Measurements from ENCODE around the gene GJA4. TPM values are rescaled to one million over a fixed set of nuclear protein-coding genes. Genes with fewer than 3 reads are reported as not detected.

GJA4 gene
- total RNA-seq, 3 donors from 2014 or later (not counting 1 experiment from before 2014, with no cell fraction given) = not detected

DNA sequence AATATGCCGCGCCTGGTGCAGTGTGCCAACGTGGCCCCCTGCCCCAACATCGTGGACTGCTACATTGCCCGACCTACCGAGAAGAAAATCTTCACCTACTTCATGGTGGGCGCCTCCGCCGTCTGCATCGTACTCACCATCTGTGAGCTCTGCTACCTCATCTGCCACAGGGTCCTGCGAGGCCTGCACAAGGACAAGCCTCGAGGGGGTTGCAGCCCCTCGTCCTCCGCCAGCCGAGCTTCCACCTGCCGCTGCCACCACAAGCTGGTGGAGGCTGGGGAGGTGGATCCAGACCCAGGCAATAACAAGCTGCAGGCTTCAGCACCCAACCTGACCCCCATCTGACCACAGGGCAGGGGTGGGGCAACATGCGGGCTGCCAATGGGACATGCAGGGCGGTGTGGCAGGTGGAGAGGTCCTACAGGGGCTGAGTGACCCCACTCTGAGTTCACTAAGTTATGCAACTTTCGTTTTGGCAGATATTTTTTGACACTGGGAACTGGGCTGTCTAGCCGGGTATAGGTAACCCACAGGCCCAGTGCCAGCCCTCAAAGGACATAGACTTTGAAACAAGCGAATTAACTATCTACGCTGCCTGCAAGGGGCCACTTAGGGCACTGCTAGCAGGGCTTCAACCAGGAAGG is 7.4 kb upstream of the GJA4 start:
- TF ChIP-seq, protein P1, sequence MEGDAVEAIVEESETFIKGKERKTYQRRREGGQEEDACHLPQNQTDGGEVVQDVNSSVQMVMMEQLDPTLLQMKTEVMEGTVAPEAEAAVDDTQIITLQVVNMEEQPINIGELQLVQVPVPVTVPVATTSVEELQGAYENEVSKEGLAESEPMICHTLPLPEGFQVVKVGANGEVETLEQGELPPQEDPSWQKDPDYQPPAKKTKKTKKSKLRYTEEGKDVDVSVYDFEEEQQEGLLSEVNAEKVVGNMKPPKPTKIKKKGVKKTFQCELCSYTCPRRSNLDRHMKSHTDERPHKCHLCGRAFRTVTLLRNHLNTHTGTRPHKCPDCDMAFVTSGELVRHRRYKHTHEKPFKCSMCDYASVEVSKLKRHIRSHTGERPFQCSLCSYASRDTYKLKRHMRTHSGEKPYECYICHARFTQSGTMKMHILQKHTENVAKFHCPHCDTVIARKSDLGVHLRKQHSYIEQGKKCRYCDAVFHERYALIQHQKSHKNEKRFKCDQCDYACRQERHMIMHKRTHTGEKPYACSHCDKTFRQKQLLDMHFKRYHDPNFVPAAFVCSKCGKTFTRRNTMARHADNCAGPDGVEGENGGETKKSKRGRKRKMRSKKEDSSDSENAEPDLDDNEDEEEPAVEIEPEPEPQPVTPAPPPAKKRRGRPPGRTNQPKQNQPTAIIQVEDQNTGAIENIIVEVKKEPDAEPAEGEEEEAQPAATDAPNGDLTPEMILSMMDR (IDR thresholded peaks at IDR 0.05) = no peak
- ATAC-seq (no peak), DNase-seq (no peak)
- Histone ChIP-seq H3K4me3 (ENCODE audit: low read length) (no peak overlapping the region), H3K27me3 (ENCODE audit: control insufficient read depth, insufficient read depth, low read length) (peaks cover 11% of the 10 kb centered on the region), H3K36me3 (ENCODE audit: control insufficient read depth, insufficient read depth, low read length) (no peaks in the 10 kb centered on the region), H3K27ac (ENCODE audit: low read length) (no peak overlapping the region), H3K9me3 (ENCODE audit: control insufficient read depth, insufficient read depth, low read length) (no peaks in the 10 kb centered on the region), H3K4me1 (ENCODE audit: control insufficient read depth, insufficient read depth, low read length) (peaks cover 13% of the 10 kb centered on the region)
- no peaks in the 10 kb centered on the region for H3K36me3 Mint-ChIP-seq
- intact Hi-C loops (cut with micrococcal nuclease) = loop anchor here (5.0 kb wide), 1 partner anchor 987 kb away; no protein-coding TSS in a partner anchor
- no peak overlapping the region for H3K27ac Mint-ChIP-seq
- H3K27me3 Mint-ChIP-seq (ENCODE audit: low read depth in 2 of 2) = peaks cover 28 to 30% of the 10 kb centered on the region in 2 donors
- H3K4me3 Mint-ChIP-seq = no peak overlapping the region
- H3K4me1 Mint-ChIP-seq = peaks cover 0 to 7% of the 10 kb centered on the region in 2 donors
- H3K9me3 Mint-ChIP-seq = no peaks in the 10 kb centered on the region
- 82% methylated on average over 22 of the region's 22 CpGs for WGBS (ENCODE audit: insufficient coverage)

DNA sequence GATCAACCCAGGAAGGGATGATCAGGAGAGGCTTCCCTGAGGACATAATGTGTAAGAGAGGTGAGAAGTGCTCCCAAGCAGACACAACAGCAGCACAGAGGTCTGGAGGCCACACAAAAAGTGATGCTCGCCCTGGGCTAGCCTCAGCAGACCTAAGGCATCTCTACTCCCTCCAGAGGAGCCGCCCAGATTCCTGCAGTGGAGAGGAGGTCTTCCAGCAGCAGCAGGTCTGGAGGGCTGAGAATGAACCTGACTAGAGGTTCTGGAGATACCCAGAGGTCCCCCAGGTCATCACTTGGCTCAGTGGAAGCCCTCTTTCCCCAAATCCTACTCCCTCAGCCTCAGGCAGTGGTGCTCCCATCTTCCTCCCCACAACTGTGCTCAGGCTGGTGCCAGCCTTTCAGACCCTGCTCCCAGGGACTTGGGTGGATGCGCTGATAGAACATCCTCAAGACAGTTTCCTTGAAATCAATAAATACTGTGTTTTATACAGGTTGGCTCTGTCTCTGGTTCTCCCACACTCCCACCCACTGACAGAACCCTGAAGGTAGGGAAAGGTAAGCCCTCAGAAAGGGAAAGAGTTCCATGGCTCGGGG is 6.8 kb upstream of the GJA4 start:
- DNase-seq (peak in 1 of 2 donors; percentile 10), ATAC-seq (peak in 1 of 3 donors; percentile 9)
- Histone ChIP-seq H3K4me1 (ENCODE audit: control insufficient read depth, insufficient read depth, low read length) (peaks cover 13% of the 10 kb centered on the region), H3K27me3 (ENCODE audit: control insufficient read depth, insufficient read depth, low read length) (peaks cover 11% of the 10 kb centered on the region), H3K4me3 (ENCODE audit: low read length) (no peak overlapping the region), H3K9me3 (ENCODE audit: control insufficient read depth, insufficient read depth, low read length) (no peaks in the 10 kb centered on the region), H3K27ac (ENCODE audit: low read length) (no peak overlapping the region), H3K36me3 (ENCODE audit: control insufficient read depth, insufficient read depth, low read length) (no peaks in the 10 kb centered on the region)
- Mint-ChIP-seq H3K4me1 (peaks cover 0 to 7% of the 10 kb centered on the region in 2 donors), H3K27me3 (ENCODE audit: low read depth in 2 of 2) (peaks cover 23 to 31% of the 10 kb centered on the region in 2 donors), H3K9me3 (no peaks in the 10 kb centered on the region), H3K4me3 (no peak overlapping the region), H3K36me3 (no peaks in the 10 kb centered on the region), H3K27ac (no peak overlapping the region)
- intact Hi-C loops (cut with micrococcal nuclease) = loop anchor here (1.0 to 5.0 kb wide), 3 partner anchors 66 to 986 kb away; no protein-coding TSS in a partner anchor
- TF ChIP-seq, protein P1 (IDR thresholded peaks at IDR 0.05) = no peak
- WGBS (ENCODE audit: insufficient coverage) = 75% methylated on average over 4 of the region's 4 CpGs

DNA sequence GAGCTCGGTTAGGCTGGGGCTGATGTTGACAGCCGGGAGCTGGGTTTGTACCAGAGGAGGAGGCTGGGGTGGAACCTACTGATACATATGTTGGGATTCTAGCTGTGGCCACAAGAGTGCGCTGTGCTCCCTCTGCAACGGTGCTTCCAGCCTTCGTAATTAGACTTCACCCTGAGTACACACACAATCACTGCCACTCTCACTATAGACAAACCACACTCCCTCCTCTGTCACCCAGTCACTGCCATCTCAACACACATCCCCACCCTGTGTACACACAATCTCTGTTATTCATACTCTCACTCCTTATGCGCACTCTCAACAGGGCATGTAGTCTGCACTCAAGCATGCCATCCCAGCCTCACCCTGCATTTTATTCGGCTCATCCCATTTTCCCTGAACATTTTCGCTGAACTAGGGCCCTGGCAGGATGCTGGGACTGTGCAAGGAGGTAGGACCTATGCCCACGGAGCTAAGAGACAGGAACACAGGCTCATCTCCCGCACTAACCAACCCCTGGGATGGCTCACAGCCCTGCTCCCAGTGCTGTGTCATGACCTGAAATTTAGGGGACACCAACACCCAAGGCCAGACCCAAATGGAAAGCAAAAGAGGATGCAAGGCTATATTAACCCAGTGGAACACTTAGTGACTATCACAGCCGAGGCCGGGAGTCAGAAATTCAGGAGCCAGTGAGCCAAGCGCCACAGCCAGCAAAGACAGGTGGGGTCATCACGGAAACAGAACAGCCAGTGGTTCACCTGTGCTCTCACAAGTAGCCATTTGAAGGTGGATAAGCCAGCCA is 6.1 kb upstream of the GJA4 start:
- H3K4me3 ChIP-seq (ENCODE audit: low read length) = no peak overlapping the region
- Mint-ChIP-seq H3K36me3 (no peaks in the 10 kb centered on the region), H3K27ac (no peak overlapping the region), H3K27me3 (ENCODE audit: low read depth in 2 of 2) (peaks cover 29 to 33% of the 10 kb centered on the region in 2 donors), H3K4me1 (peaks cover 0 to 7% of the 10 kb centered on the region in 2 donors), H3K9me3 (no peaks in the 10 kb centered on the region), H3K4me3 (no peak overlapping the region)
- WGBS (ENCODE audit: insufficient coverage) = 49% methylated on average over 14 of the region's 14 CpGs
- DNase-seq (peak; percentile 45 to 81), ATAC-seq (peak; percentile 79 to 94 (median 89))
- TF ChIP-seq, protein P1 (IDR thresholded peaks at IDR 0.05) = peak; percentile 73
- peaks cover 9% of the 10 kb centered on the region for H3K4me1 ChIP-seq (ENCODE audit: control insufficient read depth, insufficient read depth, low read length)
- intact Hi-C loops (cut with micrococcal nuclease) = loop anchor here (1.0 to 5.0 kb wide), 3 partner anchors 66 to 986 kb away; no protein-coding TSS in a partner anchor
- no peaks in the 10 kb centered on the region for H3K9me3 ChIP-seq (ENCODE audit: control insufficient read depth, insufficient read depth, low read length)
- H3K36me3 ChIP-seq (ENCODE audit: control insufficient read depth, insufficient read depth, low read length) = no peaks in the 10 kb centered on the region
- H3K27me3 ChIP-seq (ENCODE audit: control insufficient read depth, insufficient read depth, low read length) = peaks cover 10% of the 10 kb centered on the region
- no peak overlapping the region for H3K27ac ChIP-seq (ENCODE audit: low read length)
